ENCODE measurements around the gene ZNF473.
"Not testable (repeated sequence)": the region's sequence is repeated elsewhere in the genome, so short reads cannot be mapped to it uniquely, and the experiment has no call there.

DNA sequence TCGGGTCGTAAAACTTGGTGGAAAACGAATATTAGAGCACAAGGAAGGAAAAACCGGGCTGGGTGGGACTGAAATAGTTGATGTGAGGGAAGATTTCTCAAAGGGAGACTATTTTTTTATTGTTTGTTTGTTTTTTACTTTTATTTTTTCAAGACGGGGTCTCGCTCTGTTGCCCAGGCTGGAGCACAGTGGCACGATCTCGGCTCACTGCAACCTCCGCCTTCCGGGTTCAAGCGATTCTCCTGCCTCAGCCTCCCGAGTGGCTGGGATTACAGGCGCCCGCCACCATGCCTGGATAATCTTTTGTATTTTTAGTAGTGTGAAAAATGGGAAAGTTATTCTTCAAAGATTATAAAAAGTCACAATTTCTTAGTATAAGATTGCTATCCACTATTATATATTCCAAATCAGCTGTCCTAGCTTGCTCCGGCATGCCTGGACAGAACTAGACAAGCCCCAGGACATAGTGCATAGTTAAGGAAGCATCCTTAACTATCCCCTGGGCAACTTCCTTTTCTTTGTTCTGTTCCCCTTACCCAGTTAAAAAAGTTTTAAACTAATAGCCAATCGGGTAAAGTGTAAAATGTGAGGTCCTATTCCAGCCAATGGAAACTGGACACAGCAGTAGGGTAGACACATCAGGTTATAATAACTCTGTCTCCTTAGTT, 25.6 kb downstream of the ZNF473 start:
- TF ChIP-seq, protein P1, sequence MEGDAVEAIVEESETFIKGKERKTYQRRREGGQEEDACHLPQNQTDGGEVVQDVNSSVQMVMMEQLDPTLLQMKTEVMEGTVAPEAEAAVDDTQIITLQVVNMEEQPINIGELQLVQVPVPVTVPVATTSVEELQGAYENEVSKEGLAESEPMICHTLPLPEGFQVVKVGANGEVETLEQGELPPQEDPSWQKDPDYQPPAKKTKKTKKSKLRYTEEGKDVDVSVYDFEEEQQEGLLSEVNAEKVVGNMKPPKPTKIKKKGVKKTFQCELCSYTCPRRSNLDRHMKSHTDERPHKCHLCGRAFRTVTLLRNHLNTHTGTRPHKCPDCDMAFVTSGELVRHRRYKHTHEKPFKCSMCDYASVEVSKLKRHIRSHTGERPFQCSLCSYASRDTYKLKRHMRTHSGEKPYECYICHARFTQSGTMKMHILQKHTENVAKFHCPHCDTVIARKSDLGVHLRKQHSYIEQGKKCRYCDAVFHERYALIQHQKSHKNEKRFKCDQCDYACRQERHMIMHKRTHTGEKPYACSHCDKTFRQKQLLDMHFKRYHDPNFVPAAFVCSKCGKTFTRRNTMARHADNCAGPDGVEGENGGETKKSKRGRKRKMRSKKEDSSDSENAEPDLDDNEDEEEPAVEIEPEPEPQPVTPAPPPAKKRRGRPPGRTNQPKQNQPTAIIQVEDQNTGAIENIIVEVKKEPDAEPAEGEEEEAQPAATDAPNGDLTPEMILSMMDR (IDR thresholded peaks at IDR 0.05) = not testable (repeated sequence)
- not testable (repeated sequence) for TF ChIP-seq ZFX (IDR thresholded peaks at IDR 0.05; ENCODE audit: borderline replicate concordance)
